D721Med (cell line): ENCODE measurements around the gene FAM174C.
A peak's percentile ranks its signal among the peaks of the same experiment; 100 is the strongest.
"Not testable (repeated sequence)": the region's sequence is repeated elsewhere in the genome, so short reads cannot be mapped to it uniquely, and the experiment has no call there.

ENCODE experiments used
- DNase-seq: peaks from one replicate; pipeline ENCODE4 v3.0.0; 2011; ENCODE audit warnings: low spot score; ENCODE audit not compliant: insufficient read length
- FAIRE-seq: peaks from 2 replicates; lab custom pipeline; 2011; peaks lifted over from hg19 to GRCh38; lab: Jason Lieb, UNC
- CTCF ChIP-seq: IDR thresholded peaks from 2 replicates; pipeline ENCODE4 v1.5.1; 2012; ENCODE audit warnings: mild to moderate bottlenecking, control low read depth; ENCODE audit not compliant: insufficient read depth; ENCODE audit errors: missing control alignments

Gene FAM174C

DNA sequence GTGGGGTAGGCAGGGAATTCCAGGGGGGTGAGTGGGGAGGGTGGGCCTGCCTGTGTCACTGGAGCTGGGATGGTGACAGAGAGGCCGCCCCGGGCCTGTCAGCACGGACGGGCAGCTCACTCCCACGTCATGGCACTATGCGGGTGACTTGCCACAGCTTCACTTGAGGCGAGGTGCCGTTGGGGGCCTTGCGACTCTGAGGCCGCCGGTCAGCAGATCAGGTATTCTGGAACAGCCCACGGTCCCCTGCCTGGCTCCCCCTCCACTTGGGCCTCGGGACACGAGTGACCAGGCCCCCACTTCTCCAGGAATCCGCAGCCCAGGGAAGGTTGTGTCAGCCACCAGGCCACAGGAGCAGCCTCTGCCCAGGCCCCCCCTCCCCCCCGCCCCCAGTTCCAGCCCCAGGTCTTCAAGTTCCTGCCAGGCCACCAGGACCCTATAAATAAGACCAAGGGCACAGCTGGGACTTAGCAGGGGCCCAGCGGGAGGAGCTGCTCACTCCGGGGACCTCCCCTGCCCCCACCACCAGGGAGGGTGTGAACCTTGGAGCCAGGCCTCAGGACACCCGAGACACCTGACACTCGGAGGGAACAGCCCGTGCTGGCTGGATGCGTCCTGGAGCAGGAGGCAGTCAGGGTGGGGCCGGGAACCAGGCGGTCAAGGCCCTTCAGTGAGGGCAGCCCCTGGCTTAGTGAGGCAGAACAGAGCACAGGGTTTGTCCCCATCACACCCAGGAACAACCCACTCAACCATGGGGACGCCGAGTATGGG is 29.7 kb upstream of the FAM174C start:
- no peak for FAIRE-seq
- no peak for TF ChIP-seq CTCF
- DNase-seq: no peak

- not testable (repeated sequence) for FAIRE-seq, DNase-seq
Measured at GRCh38 chr19:1246265-1247087, 28.9 kb upstream of the FAM174C start.

GRCh38 chr19:1247748-1248138 is 27.6 kb upstream of the FAM174C start:
- no peak for TF ChIP-seq CTCF
- no peak for DNase-seq
- no peak for FAIRE-seq

GRCh38 chr19:1248139-1248785 is 27.1 kb upstream of the FAM174C start, which contains the start of gene MIDN:
Gene MIDN (plus strand): TSS chr19:1248583. CDS start chr19:1250297, 1,714 bp downstream.
- TF ChIP-seq CTCF: no peak
- DNase-seq (peak; percentile 61), FAIRE-seq (no peak)

DNA sequence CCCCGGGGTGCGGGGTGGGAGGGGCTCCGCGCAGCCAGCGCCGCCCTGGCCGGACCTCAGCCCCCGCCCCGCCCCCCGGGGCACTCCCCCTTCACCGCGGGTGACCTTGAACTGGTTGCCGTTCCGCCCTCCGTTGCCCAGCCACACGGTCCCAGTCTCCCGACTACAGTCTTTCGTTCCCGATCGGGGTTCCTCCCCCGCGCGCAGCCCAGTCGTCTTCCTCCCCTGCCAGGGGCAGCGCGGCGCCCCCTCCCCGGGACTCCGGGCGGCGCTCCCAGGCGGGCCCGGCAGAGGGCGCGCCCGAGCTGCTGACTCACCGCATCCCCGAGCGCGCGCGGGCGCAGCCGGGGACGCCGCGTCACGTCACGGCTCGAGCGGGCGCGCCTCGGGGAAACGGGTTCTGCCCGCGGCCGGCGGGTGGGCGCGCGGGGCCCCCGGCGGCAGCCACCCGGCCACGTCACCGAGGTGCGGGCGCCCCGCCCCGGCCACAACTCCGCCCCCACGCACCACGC is 26.5 kb upstream of the FAM174C start:
- FAIRE-seq (no peak), DNase-seq (no peak)
- TF ChIP-seq CTCF: peak; percentile 52

- no peak for FAIRE-seq
- no peak for TF ChIP-seq CTCF
Measured at GRCh38 chr19:1249298-1249989, 25.9 kb upstream of the FAM174C start.

More at GRCh38 chr19:1249298-1249989, 25.9 kb upstream of the FAM174C start:
- DNase-seq: peak; percentile 72
